Prostate gland (tissue), 2 donors: ENCODE measurements around the gene ARHGAP6. TPM values are rescaled to one million over a fixed set of nuclear protein-coding genes. Genes with fewer than 3 reads are reported as not detected.

Source experiments
- DNase-seq: peaks from one replicate; pipeline ENCODE4 v3.0.0-alpha.2; 2019; ENCODE audit warnings: low spot score
- H3K27ac ChIP-seq, 2 donors: fragments of 200-600 bp; sonication (generic); 2 replicates each; pipeline ENCODE4 v1.5.1; 2017 to 2019
- H3K27me3 ChIP-seq: fragments of 200-600 bp; sonication (generic); replicated peaks from 2 replicates; pipeline ENCODE4 v1.5.1; 2019; ENCODE audit not compliant: insufficient read depth
- H3K36me3 ChIP-seq, 2 donors: fragments of 200-600 bp; sonication (generic); 1 replicate in 1 of 2; 2 replicates in 1 of 2; pipeline versions ENCODE4 v1.5.1 to v1.8.1; 2017 to 2019
- H3K4me1 ChIP-seq: fragments of 200-600 bp; sonication (generic); replicated peaks from 2 replicates; pipeline ENCODE4 v1.5.1; 2019
- H3K4me3 ChIP-seq, 2 donors: fragments of 200-600 bp; sonication (generic); 2 replicates each; pipeline ENCODE4 v1.5.1; 2017 to 2019
- H3K9me3 ChIP-seq: fragments of 200-600 bp; sonication (generic); 2 replicates; pipeline ENCODE4 v1.5.1; 2017
- POLR2A ChIP-seq: fragments of 450-650 bp; IDR thresholded peaks from one replicate; pipeline ENCODE4 v1.6.1; 2016; ENCODE audit warnings: antibody characterized with exemption, mild to moderate bottlenecking
- POLR2AphosphoS5 ChIP-seq: sonication (generic); formaldehyde crosslinking; IDR thresholded peaks from one replicate; pipeline ENCODE4 v1.6.1; 2017; ENCODE audit warnings: antibody characterized with exemption
- WGBS: methylation state at CpG from one replicate; pipeline ENCODE4 v1.1.5; 2018; 5-methylcytosine and 5-hydroxymethylcytosine counted together
- intact Hi-C: fragments of 100-400 bp; cut with DNase I; formaldehyde crosslinking; loops from one replicate; pipeline ENCODE4 v1.14.2; 2022
- total RNA-seq, 2 donors: library from RNA; depleted of rRNA; stranded (reverse); fragments of >200 nt; gene quantifications; one replicate each; pipeline ENCODE4 v1.1.0, GENCODE V29; 2016
- TF ChIP-seq, protein P1 (sequence below), 4 experiments: fragments of 200-600 bp in 2 of 4; fragments of 450-650 bp in 2 of 4; sonication (generic) in 2 of 4; IDR thresholded peaks; 1 replicate in 3 of 4; 2 replicates in 1 of 4; pipeline ENCODE4 v1.5.1; 2016 to 2019; ENCODE audit warnings: antibody characterized with exemption in 4 of 4, mild to moderate bottlenecking in 2 of 4, moderate library complexity in 2 of 4

ARHGAP6 gene
- total RNA-seq, 2 donors from 2014 or later, result 72.6 to 73.7 TPM

DNA sequence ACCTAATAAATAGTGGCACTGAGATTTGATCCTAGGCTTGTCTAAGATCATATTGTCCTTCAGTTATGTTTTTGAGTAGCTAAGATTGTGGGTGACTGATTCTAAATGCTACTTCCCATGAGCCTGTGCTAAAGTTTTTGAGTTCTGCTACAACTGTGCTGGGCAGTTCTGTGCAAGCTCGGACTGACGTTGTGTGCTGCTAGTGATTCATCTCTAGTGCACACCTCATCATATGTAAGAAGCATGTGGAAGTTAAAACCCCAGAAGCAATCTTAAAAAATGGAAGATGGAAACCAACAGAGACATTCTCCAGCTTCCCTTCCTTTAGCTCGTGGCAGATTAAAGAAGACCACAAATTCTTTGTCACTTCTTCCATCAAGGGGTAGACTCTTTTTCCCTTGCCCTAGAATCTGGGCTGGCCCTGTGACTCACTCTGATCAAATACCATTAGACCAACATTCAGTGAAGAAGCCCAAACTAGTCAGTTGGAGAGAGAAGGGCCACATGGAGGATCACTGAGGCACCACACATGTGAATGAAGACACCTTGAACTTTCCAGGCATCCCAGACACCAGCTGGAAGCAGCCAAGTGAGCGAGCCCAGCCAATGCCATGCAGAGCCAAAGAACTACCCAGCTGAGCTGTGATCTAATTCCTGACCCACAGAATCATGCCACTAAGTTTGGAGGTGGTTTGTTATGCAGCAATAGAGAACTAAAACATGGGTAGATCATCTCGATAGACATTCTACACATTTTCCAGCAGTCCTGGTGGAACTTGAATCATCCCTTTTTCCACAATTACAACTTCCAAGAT lies 16.8 kb downstream of the ARHGAP6 start:
- Histone ChIP-seq H3K36me3 (no peaks in the 10 kb centered on the region), H3K4me3 (no peak overlapping the region), H3K27ac (no peak overlapping the region), H3K9me3 (no peaks in the 10 kb centered on the region), H3K4me1 (no peaks in the 10 kb centered on the region), H3K27me3 (no peaks in the 10 kb centered on the region)
- intact Hi-C loops, result no loop called here
- 84% methylated on average over 5 of the region's 5 CpGs for WGBS
- TF ChIP-seq POLR2A (no peak), POLR2AphosphoS5 (no peak)
- TF ChIP-seq, protein P1, sequence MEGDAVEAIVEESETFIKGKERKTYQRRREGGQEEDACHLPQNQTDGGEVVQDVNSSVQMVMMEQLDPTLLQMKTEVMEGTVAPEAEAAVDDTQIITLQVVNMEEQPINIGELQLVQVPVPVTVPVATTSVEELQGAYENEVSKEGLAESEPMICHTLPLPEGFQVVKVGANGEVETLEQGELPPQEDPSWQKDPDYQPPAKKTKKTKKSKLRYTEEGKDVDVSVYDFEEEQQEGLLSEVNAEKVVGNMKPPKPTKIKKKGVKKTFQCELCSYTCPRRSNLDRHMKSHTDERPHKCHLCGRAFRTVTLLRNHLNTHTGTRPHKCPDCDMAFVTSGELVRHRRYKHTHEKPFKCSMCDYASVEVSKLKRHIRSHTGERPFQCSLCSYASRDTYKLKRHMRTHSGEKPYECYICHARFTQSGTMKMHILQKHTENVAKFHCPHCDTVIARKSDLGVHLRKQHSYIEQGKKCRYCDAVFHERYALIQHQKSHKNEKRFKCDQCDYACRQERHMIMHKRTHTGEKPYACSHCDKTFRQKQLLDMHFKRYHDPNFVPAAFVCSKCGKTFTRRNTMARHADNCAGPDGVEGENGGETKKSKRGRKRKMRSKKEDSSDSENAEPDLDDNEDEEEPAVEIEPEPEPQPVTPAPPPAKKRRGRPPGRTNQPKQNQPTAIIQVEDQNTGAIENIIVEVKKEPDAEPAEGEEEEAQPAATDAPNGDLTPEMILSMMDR (IDR thresholded peaks at IDR 0.05), result no peak
- DNase-seq, result no peak

DNA sequence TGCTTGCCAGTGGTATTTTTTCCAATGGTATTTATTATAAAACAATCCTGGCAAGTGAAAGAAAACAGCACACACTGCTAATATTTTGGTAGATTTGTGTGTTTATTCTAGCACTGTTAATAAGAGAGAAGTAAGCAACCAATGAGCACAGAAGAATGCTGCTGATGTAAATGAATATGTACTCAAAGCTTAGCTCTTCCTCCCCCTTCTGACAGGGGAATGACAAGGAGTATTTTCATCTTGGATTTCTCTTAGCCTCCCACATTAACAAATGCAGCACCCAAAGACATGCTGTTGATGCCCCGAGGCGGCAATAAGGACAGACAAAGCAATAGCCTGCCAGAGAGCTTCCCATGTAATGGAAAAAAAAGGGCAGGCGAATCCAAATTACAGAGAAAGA lies 18.6 kb downstream of the ARHGAP6 start:
- Histone ChIP-seq H3K27me3 (no peaks in the 10 kb centered on the region), H3K36me3 (no peaks in the 10 kb centered on the region), H3K9me3 (no peaks in the 10 kb centered on the region), H3K4me1 (no peaks in the 10 kb centered on the region), H3K27ac (no peak overlapping the region), H3K4me3 (no peak overlapping the region)
- TF ChIP-seq, protein P1 (IDR thresholded peaks at IDR 0.05), result no peak
- TF ChIP-seq POLR2AphosphoS5, result no peak
- TF ChIP-seq POLR2A, result no peak
- 53% methylated on average over 3 of the region's 3 CpGs for whole genome bisulfite sequencing
- intact Hi-C loops, result no loop called here
- DNase-seq, result no peak

DNA sequence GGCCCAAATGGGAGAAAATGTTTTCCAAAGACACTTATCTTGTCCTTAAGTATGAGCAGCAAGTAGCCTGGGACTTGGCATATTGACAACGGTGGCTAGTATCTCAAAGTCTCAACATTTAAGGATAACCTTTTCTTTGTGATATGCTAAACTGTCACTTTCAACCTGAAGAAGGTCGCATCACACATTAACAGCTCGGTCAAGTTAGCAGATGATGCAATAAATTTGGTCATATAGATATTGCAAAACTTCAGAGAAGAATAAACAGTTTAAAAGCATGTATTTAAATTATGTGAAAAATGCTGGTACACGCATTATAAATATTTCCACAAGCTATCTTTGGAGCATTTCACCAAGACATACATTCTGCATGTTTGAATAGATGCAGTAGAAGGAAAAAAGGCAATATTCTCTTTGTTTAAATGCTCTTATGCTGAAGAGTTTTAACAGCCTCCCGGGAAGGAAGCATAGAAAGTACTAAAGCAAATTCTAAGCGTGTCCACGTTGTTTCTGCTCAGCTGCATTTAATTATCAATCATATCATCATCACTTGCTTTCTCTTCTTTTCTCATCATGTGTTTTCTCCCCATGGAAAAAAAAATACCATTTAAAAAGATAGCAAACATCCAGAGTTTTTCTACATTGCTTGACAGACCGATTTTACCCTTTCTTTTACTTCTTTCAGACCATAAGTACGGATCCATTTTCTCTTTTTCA lies 24.2 kb downstream of the ARHGAP6 start:
- WGBS, result 65% methylated on average over 9 of the region's 9 CpGs
- Histone ChIP-seq H3K4me1 (no peaks in the 10 kb centered on the region), H3K4me3 (no peak overlapping the region), H3K36me3 (no peaks in the 10 kb centered on the region), H3K27me3 (no peaks in the 10 kb centered on the region), H3K27ac (no peak overlapping the region), H3K9me3 (no peaks in the 10 kb centered on the region)
- intact Hi-C loops, result no loop called here
- DNase-seq, result no peak
- TF ChIP-seq POLR2AphosphoS5, result no peak
- no peak for TF ChIP-seq POLR2A
- TF ChIP-seq, protein P1 (IDR thresholded peaks at IDR 0.05), result no peak

DNA sequence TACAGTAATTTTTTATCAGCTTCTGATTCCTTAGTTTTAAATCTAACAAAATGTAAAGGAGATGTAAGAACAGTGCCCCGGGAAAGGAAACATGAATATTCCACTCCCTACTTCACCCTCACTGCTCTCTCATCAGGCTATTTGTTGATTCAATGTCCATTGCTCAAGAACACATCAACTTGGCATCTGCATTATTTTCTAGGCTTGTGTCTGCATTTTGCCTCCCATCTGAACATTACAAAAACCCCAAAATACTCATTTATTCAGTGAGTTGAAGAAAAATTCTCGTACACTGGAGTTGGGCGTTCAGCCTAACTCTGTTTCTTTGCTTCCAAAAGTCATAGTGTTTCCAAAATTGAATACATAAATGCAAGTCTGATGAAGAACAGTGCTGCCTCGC lies 25.6 kb downstream of the ARHGAP6 start:
- DNase-seq, result no peak
- Histone ChIP-seq H3K4me3 (no peak overlapping the region), H3K4me1 (no peaks in the 10 kb centered on the region), H3K27ac (no peak overlapping the region), H3K36me3 (no peaks in the 10 kb centered on the region), H3K9me3 (no peaks in the 10 kb centered on the region), H3K27me3 (no peaks in the 10 kb centered on the region)
- TF ChIP-seq POLR2A (no peak), POLR2AphosphoS5 (no peak)
- TF ChIP-seq, protein P1 (IDR thresholded peaks at IDR 0.05), result no peak
- intact Hi-C loops, result no loop called here
- 47% methylated on average over 4 of the region's 4 CpGs for WGBS
